ENCODE results near the gene WBP2NL.
"Not testable (repeated sequence)": the region's sequence is repeated elsewhere in the genome, so short reads cannot be mapped to it uniquely, and the experiment has no call there.

WBP2NL gene

DNA sequence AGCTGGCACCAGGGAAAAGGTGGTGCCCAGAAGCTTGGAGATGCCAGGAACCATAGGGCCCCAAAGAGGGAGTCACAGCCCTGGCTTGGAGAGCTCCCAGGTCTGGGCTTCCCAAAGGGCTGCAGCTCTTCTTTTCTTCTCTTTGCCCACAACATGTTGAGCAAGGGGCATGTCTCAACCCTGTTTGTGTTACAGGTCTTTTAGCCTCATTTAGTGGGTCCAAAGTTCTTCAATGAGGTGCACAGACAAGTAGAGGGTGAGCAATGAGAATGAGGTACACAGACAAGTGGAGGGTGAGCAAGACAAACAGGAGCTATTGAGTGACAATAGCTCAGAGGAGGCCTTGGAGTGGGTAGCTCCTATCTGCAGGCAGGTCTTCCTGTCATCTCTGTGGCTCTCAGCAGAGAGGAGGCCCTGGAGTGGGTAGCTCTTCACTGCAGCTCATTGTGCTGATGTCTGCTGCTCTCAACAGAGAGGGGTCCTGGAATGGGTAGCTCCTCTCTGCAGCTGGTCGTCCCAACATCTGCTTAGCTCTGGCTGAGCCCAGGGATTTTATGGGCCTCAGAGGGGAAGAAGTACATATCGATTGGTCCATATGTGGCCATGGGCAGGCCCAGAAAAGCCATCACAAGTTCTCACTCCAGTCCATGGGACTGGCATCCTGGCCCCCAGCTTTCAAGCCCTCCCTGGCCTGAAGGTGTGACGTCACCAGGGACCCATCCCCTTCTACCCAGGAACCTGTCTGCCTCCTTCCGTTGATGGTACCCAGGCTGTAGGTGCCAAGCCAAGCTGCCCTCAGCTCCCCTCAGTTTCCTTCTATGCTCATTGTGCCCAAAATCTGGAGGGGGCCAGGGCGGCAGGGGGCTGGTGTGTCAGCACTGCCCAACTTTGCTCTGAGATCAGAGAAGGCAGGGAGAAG, 34.9 kb downstream of the WBP2NL start:
- DNase-seq (ENCODE audit: low spot score), result no peak

DNA sequence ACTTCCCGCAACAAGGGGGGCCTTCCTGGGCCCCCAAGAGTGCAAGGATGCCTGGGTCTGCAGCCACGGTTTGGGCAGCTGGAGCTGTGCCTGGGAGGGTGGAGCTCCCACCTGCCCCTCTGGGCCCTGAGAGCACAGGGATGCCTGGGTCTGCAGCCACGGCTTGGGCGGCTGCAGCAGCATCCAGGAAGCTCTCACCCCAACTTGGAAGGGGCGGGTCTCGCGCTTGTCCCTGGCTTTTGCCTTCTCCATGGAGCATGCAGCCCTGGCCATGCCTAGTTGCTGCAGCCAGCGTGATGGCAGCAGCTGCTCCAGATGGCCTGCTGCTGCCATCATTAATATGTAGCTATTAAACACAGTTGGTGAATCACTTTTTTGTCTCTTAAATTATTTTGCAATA, 36.7 kb downstream of the WBP2NL start:
- no peak for DNase-seq (ENCODE audit: low spot score)

DNA sequence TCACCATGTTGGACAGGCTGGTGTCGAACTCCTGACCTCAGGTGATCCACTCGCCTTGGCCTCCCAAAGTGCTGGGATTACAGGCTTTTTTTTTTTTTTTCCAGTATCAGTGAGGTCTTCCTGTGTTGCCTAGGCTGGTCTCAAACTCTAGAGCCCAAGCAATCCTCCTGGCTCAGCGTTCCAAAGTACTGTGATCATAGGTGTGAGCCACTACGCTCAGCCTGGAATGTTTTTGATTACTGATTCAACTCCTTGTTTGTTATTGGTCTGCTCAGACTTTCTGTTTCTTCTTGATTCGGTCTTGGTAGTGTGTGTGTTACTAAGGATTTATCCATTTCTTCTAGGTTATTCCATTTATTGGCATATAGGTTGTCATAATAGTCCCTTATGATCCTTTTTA, 40.7 kb downstream of the WBP2NL start:
- no peak for DNase-seq (ENCODE audit: low spot score)

DNA sequence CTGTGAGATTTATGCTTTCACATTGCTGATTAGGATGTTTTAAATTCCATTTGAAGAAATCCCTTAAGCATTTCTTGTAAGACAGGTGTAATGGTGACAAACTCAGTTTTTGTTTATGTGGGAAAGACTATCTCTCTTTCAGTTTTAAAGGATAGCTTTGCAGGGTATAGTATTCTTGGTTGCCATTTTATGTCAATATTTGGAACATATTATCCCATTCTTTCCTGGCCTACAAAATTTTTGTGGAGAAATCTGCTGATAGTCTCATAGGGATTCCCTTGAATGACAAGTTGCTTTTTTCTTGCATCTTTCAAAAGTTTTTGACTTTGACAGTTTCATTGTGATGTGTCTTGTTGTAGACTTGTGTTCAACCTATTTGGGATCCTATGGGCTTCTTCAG, 43.2 kb downstream of the WBP2NL start:
- no peak for DNase-seq (ENCODE audit: low spot score)

DNA sequence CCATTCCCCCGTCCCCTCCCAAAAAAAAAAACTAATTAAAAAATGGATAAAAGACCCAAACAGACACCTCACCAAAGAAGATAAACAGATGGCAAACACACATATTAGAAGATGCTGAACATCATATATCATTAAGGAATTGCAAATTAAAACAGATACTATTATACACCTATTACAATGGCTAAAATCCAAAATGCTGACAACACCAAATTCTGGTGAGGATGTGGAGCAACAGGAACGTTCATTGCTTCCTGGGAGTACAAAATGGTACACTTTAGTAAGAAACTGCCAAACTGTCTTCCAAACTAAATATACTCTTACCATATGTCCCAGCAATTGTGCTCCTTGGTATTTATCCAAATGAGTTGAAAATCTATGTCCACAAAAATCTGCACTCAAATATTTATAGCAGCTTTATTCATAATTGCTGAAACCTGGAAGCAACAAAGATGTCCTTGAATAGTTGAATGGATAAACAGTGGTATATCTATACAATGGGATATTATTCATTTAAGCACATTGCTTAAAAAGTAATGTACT, 52.1 kb downstream of the WBP2NL start:
- DNase-seq (ENCODE audit: low spot score), result no peak

DNA sequence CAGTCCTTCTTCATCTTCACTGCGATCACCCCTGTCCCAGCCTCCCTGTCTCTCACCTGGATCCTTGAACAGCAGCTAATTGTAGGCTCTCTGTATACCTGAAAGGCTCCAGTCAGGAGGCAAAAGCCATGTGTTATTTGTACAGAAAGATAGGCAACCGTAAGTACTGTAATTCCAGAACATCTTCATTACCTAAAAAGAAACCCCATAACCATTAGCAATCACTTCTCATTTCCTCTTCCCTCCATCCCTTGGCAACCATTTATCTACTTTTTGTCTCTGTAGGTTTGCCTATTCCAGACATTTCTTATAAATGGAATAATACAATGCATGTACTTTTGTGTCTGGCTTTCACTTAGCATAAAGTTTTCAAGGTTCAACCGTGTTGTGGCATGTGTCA, 54.2 kb downstream of the WBP2NL start:
- no peak for DNase-seq (ENCODE audit: low spot score)

DNA sequence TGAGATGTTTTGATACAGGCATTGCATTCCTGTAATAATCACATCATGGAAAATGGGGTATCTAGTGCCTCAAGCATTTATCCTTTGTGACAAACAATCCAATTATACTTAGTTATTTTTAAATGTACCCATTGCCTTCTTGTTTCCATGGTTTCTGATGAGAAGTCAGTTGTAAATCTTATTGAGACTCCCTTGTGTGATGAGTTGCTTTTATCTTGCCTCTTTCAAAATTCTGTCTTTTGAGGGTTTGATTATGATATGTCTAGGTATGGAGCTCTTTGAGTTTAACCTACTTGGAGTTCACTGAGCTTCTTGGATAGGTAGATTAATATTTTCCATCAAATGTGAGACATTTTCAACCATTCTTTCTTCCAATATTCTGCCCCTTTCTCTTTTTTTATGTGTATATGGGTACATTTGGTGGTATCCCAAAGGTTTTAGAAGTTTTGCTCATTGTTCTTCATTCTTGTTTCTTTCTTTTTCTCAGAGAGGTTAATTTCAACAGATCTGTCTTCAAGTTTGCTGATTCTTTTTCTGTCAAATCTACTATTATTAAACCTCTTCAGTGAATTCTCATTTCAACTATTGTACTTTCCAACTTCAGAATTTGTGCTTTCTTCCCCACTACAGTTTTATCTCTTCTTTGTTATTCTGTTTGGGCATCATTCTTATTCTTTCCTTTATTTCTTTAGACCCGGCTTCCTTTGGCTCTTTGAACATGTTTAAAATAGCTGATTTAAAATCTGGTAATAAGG, 58.3 kb downstream of the WBP2NL start:
- DNase-seq (ENCODE audit: low spot score), result no peak

DNA sequence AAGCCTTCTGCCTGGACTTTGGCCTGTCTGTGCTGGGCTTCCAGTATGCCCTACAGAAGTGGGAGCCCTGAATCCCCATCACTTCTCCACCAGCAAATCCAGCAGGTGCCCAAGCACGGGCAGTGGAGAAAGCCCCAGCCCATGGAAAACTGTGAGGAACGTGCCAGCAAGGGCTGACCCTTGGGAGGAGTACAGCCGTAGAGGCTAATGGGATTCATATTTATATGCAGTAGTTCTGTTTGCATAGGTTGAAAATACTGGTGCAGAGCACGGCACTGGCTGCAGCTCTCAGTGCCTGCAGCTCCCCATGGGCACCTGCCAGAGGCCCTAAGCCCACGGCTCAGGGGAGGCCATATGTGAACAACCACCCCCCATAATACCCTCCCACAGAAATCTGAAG, 61.9 kb downstream of the WBP2NL start:
- DNase-seq (ENCODE audit: low spot score), result no peak

DNA sequence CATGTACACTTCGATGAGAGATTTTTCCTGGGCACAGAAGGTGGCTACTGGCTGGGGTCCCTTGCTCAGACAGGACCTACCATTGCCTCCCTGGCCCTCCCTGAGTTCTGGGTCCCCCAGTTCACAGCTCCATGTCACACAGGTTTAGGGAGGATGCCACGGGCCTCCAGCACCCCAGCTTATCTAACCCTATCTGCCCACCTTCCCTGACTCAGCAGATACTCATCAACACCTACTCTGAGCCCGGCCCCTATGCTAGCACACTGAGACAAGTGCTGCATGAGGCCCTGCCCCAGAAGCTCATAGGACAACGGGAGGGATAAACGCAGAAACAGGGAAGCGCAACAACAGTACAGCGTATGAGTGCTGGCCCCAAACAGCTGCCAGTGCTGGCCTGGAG, 62.5 kb downstream of the WBP2NL start:
- no peak for DNase-seq (ENCODE audit: low spot score)

DNA sequence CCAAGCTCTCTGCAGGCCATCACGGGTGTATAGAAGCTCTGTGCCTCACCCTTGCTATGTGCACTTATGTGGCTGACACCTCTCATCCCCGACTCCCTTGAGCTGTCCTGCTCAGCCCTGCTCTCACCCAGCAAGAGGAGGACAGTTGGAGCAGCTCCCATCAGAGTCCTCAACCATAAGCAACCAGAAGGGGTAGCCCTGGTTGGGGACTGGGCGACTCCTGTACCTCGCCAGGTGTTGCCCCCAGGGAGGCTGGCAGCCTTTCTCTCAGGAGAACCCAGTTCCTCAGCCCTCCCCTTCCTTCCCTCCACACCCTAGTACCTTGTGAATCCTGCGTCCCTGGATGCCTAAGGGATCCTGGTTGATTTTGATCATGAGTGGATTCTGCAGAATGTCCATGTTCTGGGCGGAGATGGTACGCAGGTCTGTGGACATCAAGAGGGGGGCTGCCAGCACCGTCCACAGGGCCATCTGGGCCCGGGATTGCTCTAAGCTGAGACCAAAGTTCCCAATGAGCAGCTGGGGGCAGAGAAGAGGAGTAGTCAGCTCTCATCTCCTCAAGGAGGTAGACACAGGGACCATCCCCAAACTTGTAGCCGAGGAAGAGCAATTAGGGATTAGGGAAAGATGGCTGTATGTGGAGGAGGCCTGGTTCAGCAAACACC, 64.0 kb downstream of the WBP2NL start:
- DNase-seq (ENCODE audit: low spot score), result no peak

DNA sequence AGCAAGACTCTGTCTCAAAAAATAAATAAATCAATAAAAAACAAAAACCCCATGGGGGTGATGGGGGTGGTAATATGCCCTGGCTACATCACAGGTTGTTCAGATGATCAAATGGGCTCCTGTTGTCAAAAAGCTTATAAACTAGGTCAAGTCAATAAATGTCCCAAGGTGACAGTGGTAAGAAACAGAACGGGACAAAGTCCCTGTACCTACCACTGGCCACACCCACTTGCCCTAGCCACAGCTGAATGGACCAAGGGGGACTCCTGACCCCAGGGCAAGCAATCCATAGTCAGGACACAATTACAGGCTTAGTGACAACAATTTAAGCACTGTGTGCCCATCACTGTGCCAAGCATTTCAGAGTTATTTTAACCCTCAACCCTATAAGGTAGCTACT, 66.0 kb downstream of the WBP2NL start:
- DNase-seq (ENCODE audit: low spot score), result no peak

DNA sequence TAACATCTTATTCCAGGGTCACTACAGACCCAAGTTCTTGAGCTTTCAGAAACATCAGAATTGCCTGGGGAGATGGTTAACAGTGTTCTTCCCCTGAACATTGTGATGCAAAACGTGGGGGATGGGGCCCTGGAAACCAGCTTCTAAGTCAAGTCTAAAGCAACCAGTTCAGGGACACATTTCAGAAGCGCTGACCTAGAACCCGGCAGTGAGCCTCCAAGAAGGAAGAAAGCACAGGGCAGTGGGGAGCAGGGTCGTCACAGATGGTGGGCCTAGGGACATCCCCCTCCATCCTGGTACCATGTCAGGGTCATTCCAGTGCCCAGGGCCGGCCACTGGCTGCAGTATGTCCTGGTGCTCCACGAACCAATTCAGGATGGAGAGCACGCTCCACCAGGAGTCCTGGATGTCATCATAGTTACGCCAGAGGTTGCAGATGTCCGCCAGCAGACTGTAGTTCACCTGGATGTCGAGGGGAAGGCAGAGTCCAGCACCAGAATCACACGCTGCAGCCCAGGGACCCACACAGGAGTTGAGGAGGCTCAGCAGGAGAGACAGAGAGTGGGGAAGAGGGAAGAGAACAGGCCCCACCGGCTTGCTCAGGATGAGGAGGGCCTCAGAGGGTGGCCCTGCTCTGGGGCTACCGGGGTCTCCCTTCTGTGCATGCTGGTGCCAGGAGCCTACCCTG, 67.0 kb downstream of the WBP2NL start:
- DNase-seq (ENCODE audit: low spot score), result no peak

DNA sequence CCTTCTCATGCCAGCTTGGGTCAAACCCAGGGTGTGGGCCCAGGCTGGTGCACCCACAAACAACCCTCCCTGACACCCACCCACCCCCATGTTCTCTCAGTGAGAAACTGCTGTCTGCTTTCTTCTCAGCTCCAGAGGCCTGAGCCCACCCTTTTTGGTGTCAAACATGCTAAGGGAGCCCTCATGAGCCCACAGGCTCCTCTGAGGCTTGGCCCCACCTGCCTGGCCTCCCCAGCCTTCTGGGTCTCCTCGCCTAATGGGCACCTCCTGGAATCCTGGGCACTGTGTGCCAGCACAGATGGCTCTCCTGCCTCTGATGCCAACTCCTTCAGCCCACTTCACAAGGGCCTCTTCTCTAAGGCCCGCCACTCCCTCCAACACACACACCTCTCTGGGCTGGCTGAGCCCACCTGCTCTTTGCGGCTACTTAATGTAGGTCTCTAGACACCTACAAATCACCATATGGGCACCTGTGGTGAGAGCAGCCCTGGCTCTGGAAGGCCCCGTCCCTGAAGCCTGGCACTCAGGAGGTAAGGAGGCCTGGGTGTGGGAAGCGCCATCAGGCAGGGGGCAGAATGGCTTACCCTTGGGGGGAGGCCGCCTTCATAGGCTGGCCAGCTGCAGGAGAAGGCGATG, 67.7 kb downstream of the WBP2NL start:
- DNase-seq (ENCODE audit: low spot score), result no peak

DNA sequence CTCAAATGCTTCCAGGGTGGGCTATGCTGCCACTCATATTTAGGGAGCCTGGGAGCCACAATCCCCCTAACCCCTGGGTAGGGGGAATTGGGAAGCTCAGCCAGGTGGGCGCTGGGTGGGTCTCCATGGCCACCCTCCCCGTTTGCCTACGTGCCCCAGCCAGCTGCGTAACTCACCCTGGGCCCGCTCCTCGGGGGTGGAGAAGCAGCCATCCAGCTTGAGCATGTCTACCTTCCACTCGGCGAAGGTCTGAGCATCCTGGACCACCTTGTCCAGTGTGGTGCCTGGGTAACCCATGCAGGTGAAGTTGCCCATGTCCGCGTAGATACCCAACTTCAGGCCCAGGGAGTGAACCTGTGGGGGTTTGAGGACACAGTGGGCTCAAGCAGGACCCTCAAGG, 68.3 kb downstream of the WBP2NL start:
- no peak for DNase-seq (ENCODE audit: low spot score)

DNA sequence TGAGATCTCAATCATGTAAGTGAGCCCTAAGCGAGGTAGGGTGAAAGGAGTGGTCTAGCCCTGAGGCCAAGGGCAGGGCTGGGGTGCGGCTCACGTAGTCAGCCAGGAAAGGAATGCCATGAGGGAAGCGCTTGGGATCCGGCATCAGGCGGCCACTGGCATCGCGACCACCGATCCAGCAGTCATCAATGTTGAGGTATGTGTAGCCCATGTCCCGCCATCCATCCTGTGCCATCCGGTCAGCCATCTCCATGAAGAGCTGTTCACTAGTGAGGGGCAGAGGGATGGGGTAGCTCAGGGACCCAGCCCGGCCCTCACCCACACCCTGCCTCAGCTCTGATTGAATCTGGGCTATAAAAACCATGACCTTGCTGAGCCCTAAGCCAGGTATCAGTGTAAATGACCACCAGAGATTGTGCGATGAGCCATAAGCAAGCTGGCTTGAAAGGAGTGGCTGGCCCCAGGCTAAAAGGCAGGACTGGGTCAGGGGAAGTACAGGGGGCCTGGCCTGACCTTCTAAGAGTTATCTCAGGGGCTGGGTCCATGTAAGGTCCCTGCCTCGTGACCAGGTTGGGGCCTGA, 69.2 kb downstream of the WBP2NL start:
- DNase-seq (ENCODE audit: low spot score), result no peak

DNA sequence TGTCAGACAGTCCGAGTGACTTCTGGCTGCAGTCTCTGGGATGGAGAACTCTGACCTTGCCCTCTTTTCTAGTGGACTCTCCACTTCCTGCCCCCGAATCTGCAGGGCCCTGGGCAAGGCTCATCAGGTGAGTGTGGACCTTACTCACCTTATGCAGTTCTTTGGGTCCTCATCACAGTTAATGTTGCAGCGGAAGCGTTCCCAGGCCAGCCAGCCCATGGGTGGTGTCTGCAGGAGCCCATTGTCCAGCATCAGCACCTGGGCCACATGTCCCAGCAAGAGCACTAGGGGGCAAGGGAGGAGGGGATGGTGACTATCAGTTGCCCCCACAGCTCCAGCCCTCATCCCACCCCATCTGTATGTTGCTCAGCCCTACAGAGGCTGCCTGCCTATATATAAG, 69.7 kb downstream of the WBP2NL start:
- no peak for DNase-seq (ENCODE audit: low spot score)

DNA sequence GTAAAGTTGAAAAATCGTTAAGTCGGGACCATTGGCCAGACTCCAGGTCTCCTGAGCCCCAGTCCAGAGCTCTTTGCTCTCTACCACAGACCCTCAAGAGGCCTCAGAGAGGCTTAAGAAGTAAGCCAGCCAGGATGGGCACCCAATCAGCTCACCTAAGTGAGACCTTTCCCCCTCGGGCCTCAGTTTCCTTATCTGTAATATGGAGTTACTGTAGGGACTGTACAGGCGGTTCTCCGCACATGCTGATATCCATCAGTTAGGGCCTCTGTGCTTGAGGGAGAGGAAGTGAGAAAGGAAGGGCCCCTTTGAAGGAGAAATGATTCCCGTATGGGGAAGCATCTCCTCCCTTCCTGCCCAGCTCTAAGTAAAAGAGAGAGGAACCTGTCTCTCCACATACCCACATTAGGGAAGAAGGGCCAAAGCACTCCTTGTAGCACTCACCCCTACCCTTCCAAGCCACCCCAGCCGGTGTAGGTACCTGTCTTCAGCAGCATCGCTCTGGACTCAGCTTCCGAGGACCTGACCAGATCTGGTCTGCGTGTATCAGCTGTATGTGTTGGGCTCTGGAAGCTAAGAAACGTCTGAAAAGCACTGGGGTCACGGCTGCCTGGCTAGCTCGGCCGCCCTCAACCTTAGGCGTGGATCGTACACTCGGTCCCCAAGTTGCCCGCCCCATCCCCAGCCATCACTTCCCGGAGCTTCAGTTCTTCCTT, 71.4 kb downstream of the WBP2NL start:
- peak; percentile 54 for DNase-seq (ENCODE audit: low spot score)

DNA sequence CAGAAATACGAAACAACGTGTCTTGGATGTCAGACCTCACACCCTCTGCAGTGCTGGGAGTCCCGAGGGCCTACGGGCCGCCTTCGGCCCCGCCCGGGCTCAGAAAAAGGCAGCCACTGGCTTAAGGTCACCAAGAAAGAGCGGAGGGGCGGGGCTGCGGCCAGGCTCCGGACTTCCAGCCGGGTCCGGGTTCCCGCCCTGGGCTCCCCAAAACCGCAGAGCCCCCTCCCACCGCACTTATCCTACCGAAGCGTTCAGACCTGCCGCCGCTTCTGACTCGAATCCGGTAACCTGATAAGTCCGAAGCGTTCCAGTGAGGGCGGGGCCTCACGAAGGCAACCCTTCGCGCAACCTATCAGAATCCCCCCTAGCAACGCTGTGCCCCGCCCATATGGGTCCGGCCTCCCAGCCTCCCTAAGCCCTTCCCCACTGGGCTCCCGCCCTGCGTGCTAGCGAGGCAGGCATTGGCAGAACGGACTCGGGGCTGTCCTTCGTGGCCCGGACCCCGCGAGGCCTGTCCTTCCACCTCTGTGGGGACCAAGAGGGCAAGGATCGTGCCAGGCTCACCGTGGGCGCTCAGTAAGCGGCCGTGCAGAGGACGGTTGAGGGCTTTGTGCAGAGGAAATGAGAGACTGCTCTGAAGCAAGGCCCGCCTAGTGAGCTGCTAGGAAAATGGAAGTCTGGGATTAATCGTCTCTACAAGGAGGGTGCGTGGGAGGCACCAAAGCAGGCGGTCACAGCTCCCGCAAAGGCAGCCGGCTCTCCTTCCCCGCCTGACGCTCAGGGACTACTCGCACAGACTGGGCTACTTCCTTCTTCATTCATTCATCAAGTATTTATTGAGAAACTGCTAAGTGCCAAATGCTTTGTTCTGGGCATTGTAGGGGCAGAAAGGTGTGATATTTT, 72.2 kb downstream of the WBP2NL start, which contains the start of gene NAGA:
TSS of gene NAGA (minus strand) at position 296 of the 906 bp plus-strand sequence. CDS start 515 bp downstream, outside the sequence.
- peak; percentile 97 for DNase-seq (ENCODE audit: low spot score)

DNA sequence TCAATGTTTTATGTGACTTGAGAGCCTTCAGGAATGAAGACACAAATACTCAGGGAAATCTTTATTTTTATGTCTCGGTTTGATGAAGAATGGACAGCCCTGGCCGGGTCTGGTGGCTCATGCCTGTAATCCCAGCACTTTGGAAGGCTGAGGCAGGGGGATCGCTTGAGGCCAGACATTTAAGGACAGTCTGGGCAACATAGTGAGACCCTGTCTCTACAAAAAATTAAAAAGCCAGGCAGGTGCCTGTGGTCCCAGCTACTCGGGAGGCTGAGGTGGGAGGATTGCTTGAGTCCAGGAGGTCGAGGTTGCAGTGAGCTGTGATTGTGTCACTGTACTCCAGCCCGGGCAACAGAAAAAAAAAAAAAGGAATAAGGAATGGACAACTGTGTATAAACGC, 72.9 kb downstream of the WBP2NL start:
- not testable (repeated sequence) for DNase-seq (ENCODE audit: low spot score)

Measured in RKO (cell line).